ENCODE results near the gene APOBEC3H. TPM values are rescaled to one million over a fixed set of nuclear protein-coding genes. Genes with fewer than 3 reads are reported as not detected.
"Not testable (repeated sequence)": the region's sequence is repeated elsewhere in the genome, so short reads cannot be mapped to it uniquely, and the experiment has no call there.

APOBEC3H gene
- not detected in 3 replicates for total RNA-seq
- long read RNA-seq = 0 reads

- peak; percentile 83 for DNase-seq (ENCODE audit: low spot score)
- Mint-ChIP-seq H3K9me3 (ENCODE audit: low read depth) (no peaks in the 10 kb centered on the region), H3K36me3 (ENCODE audit: low read depth) (no peaks in the 10 kb centered on the region), H3K27me3 (ENCODE audit: low read depth) (peaks cover 4% of the 10 kb centered on the region), H3K4me1 (ENCODE audit: low read depth) (peaks cover 9% of the 10 kb centered on the region), H3K27ac (ENCODE audit: unreplicated experiment) (no peak within 1 kb of the TSS), H3K4me3 (ENCODE audit: unreplicated experiment) (no peak within 1 kb of the TSS)
- no peak for TF ChIP-seq CTCF (IDR thresholded peaks at IDR 0.05)
Observed at GRCh38 chr22:39097098-39098020, at the start of gene APOBEC3H. TSS of gene APOBEC3H (plus strand) at chr22:39097244. CDS start at chr22:39100279, 3,035 bp downstream.

- H3K4me1 Mint-ChIP-seq (ENCODE audit: low read depth); H3K9me3 Mint-ChIP-seq (ENCODE audit: low read depth); H3K27ac Mint-ChIP-seq (ENCODE audit: unreplicated experiment): not testable (repeated sequence)
Observed at GRCh38 chr22:39049486-39049885, 47.6 kb upstream of the APOBEC3H start.

GRCh38 chr22:39051844-39052495 lies 45.1 kb upstream of the APOBEC3H start:
- H3K27ac Mint-ChIP-seq (ENCODE audit: unreplicated experiment); DNase-seq (ENCODE audit: low spot score); H3K36me3 Mint-ChIP-seq (ENCODE audit: low read depth); H3K27me3 Mint-ChIP-seq (ENCODE audit: low read depth); H3K4me3 Mint-ChIP-seq (ENCODE audit: unreplicated experiment); H3K9me3 Mint-ChIP-seq (ENCODE audit: low read depth); H3K4me1 Mint-ChIP-seq (ENCODE audit: low read depth): not testable (repeated sequence)

More at GRCh38 chr22:39049486-39049885, 47.6 kb upstream of the APOBEC3H start:
- H3K27me3 Mint-ChIP-seq (ENCODE audit: low read depth); H3K36me3 Mint-ChIP-seq (ENCODE audit: low read depth); H3K4me3 Mint-ChIP-seq (ENCODE audit: unreplicated experiment); DNase-seq (ENCODE audit: low spot score): not testable (repeated sequence)

- no peak overlapping the region for H3K4me3 Mint-ChIP-seq (ENCODE audit: unreplicated experiment)
- no peaks in the 10 kb centered on the region for H3K36me3 Mint-ChIP-seq (ENCODE audit: low read depth)
- DNase-seq (ENCODE audit: low spot score) = no peak
- no peaks in the 10 kb centered on the region for H3K4me1 Mint-ChIP-seq (ENCODE audit: low read depth)
- TF ChIP-seq CTCF (IDR thresholded peaks at IDR 0.05) = no peak
- no peak overlapping the region for H3K27ac Mint-ChIP-seq (ENCODE audit: unreplicated experiment)
- H3K27me3 Mint-ChIP-seq (ENCODE audit: low read depth) = no peaks in the 10 kb centered on the region
- H3K9me3 Mint-ChIP-seq (ENCODE audit: low read depth) = peaks cover 5% of the 10 kb centered on the region
Observed at GRCh38 chr22:39055658-39056057, 41.4 kb upstream of the APOBEC3H start.

GRCh38 chr22:39061290-39061689 lies 35.8 kb upstream of the APOBEC3H start:
- not testable (repeated sequence) for H3K4me1 Mint-ChIP-seq (ENCODE audit: low read depth); H3K4me3 Mint-ChIP-seq (ENCODE audit: unreplicated experiment); H3K27me3 Mint-ChIP-seq (ENCODE audit: low read depth); H3K36me3 Mint-ChIP-seq (ENCODE audit: low read depth); H3K27ac Mint-ChIP-seq (ENCODE audit: unreplicated experiment); H3K9me3 Mint-ChIP-seq (ENCODE audit: low read depth); DNase-seq (ENCODE audit: low spot score)

GRCh38 chr22:39061951-39062350 lies 35.1 kb upstream of the APOBEC3H start:
- H3K27me3 Mint-ChIP-seq (ENCODE audit: low read depth); H3K27ac Mint-ChIP-seq (ENCODE audit: unreplicated experiment); H3K9me3 Mint-ChIP-seq (ENCODE audit: low read depth); H3K36me3 Mint-ChIP-seq (ENCODE audit: low read depth); H3K4me1 Mint-ChIP-seq (ENCODE audit: low read depth); H3K4me3 Mint-ChIP-seq (ENCODE audit: unreplicated experiment); DNase-seq (ENCODE audit: low spot score): not testable (repeated sequence)

- not testable (repeated sequence) for H3K4me1 Mint-ChIP-seq (ENCODE audit: low read depth); H3K9me3 Mint-ChIP-seq (ENCODE audit: low read depth); H3K27ac Mint-ChIP-seq (ENCODE audit: unreplicated experiment); H3K27me3 Mint-ChIP-seq (ENCODE audit: low read depth); DNase-seq (ENCODE audit: low spot score); H3K4me3 Mint-ChIP-seq (ENCODE audit: unreplicated experiment); H3K36me3 Mint-ChIP-seq (ENCODE audit: low read depth)
Observed at GRCh38 chr22:39063904-39064303, 33.1 kb upstream of the APOBEC3H start.

GRCh38 chr22:39066442-39067276 lies 30.4 kb upstream of the APOBEC3H start:
- H3K27ac Mint-ChIP-seq (ENCODE audit: unreplicated experiment); H3K9me3 Mint-ChIP-seq (ENCODE audit: low read depth); H3K4me3 Mint-ChIP-seq (ENCODE audit: unreplicated experiment); DNase-seq (ENCODE audit: low spot score); H3K27me3 Mint-ChIP-seq (ENCODE audit: low read depth); H3K36me3 Mint-ChIP-seq (ENCODE audit: low read depth); H3K4me1 Mint-ChIP-seq (ENCODE audit: low read depth): not testable (repeated sequence)
